ENCODE data around the gene ASCC3.
"Not testable (repeated sequence)": the region's sequence is repeated elsewhere in the genome, so short reads cannot be mapped to it uniquely, and the experiment has no call there.

Gene ASCC3

GRCh38 chr6:100880853-100881706, at the start of gene ASCC3:
Gene ASCC3, minus strand, starts transcription at chr6:100881329. Its CDS starts 13,332 bp downstream, at chr6:100867997.
- peak; percentile 87 for DNase-seq (ENCODE audit: low read depth)

GRCh38 chr6:100925749-100926148, 44.6 kb upstream of the ASCC3 start:
- no peak for DNase-seq (ENCODE audit: low read depth)

- no peak for DNase-seq (ENCODE audit: low read depth)
Measured at GRCh38 chr6:100924534-100925227, 43.6 kb upstream of the ASCC3 start.

GRCh38 chr6:100923481-100924165, 42.5 kb upstream of the ASCC3 start:
- DNase-seq (ENCODE audit: low read depth) = no peak

GRCh38 chr6:100920028-100920605, 39.0 kb upstream of the ASCC3 start:
- no peak for DNase-seq (ENCODE audit: low read depth)

- DNase-seq (ENCODE audit: low read depth) = no peak
Measured at GRCh38 chr6:100918152-100918551, 37.0 kb upstream of the ASCC3 start.

- no peak for DNase-seq (ENCODE audit: low read depth)
Measured at GRCh38 chr6:100915876-100916275, 34.7 kb upstream of the ASCC3 start.

- no peak for DNase-seq (ENCODE audit: low read depth)
Measured at GRCh38 chr6:100913400-100914276, 32.5 kb upstream of the ASCC3 start.

- no peak for DNase-seq (ENCODE audit: low read depth)
Measured at GRCh38 chr6:100906325-100906724, 25.2 kb upstream of the ASCC3 start.

- DNase-seq (ENCODE audit: low read depth) = no peak
Measured at GRCh38 chr6:100905067-100905466, 23.9 kb upstream of the ASCC3 start.

GRCh38 chr6:100904316-100904715, 23.2 kb upstream of the ASCC3 start:
- DNase-seq (ENCODE audit: low read depth) = no peak

- no peak for DNase-seq (ENCODE audit: low read depth)
Measured at GRCh38 chr6:100901582-100901981, 20.5 kb upstream of the ASCC3 start.

GRCh38 chr6:100899202-100899601, 18.1 kb upstream of the ASCC3 start:
- no peak for DNase-seq (ENCODE audit: low read depth)

- no peak for DNase-seq (ENCODE audit: low read depth)
Measured at GRCh38 chr6:100897671-100898070, 16.5 kb upstream of the ASCC3 start.

GRCh38 chr6:100893743-100894142, 12.6 kb upstream of the ASCC3 start:
- DNase-seq (ENCODE audit: low read depth) = no peak

GRCh38 chr6:100892693-100893092, 11.6 kb upstream of the ASCC3 start:
- DNase-seq (ENCODE audit: low read depth) = no peak

GRCh38 chr6:100892116-100892515, 11.0 kb upstream of the ASCC3 start:
- no peak for DNase-seq (ENCODE audit: low read depth)

- DNase-seq (ENCODE audit: low read depth) = no peak
Measured at GRCh38 chr6:100891079-100891478, 9.9 kb upstream of the ASCC3 start.

GRCh38 chr6:100890646-100891045, 9.5 kb upstream of the ASCC3 start:
- DNase-seq (ENCODE audit: low read depth) = not testable (repeated sequence)

GRCh38 chr6:100889351-100889750, 8.2 kb upstream of the ASCC3 start:
- no peak for DNase-seq (ENCODE audit: low read depth)

GRCh38 chr6:100886076-100886475, 4.9 kb upstream of the ASCC3 start:
- DNase-seq (ENCODE audit: low read depth) = no peak

Measured in stimulated activated CD4-positive, alpha-beta T cell treated with anti-CD3 and anti-CD28 coated beads, Interleukin-2, amount 100 ng/mL, for 4 hours (primary cell).